GM23338 (cell line): Measurements from ENCODE around the gene SARS1. TPM values are rescaled to one million over a fixed set of nuclear protein-coding genes. Genes with fewer than 3 reads are reported as not detected.
"Not testable (repeated sequence)": the region's sequence is repeated elsewhere in the genome, so short reads cannot be mapped to it uniquely, and the experiment has no call there.

ENCODE experiments used
- ATAC-seq: fragments of 200-7000 bp; cut with Tn5 transposase; 3 replicates; pipeline ENCODE4 v1.9.1; 2020
- DNase-seq: peaks from one replicate; pipeline ENCODE4 v3.0.0-alpha.2; 2015; ENCODE audit warnings: low spot score
- H2AFZ ChIP-seq: fragments of 200-600 bp; sonication (generic); 2 replicates; pipeline ENCODE4 v1.8.0; 2016; ENCODE audit warnings: antibody characterized with exemption, mild to moderate bottlenecking, moderate library complexity
- H3F3A ChIP-seq: fragments of 200-600 bp; sonication (generic); replicated peaks from 2 replicates; pipeline ENCODE4 v1.8.0; 2017; ENCODE audit warnings: antibody characterized with exemption, mixed run types, low read depth
- H3K27ac ChIP-seq: fragments of 200-600 bp; sonication (generic); 2 replicates; pipeline ENCODE4 v1.6.1; 2016; ENCODE audit warnings: low read depth
- H3K27me3 ChIP-seq: fragments of 200-600 bp; sonication (generic); 2 replicates; pipeline ENCODE4 v1.8.0; 2016; ENCODE audit warnings: mild to moderate bottlenecking, mixed run types, moderate library complexity; ENCODE audit not compliant: insufficient read depth
- H3K36me3 ChIP-seq: fragments of 200-600 bp; sonication (generic); 2 replicates; pipeline ENCODE4 v1.8.0; 2016; ENCODE audit warnings: mild to moderate bottlenecking; ENCODE audit not compliant: insufficient read depth
- H3K4me1 ChIP-seq: fragments of 200-600 bp; sonication (generic); 2 replicates; pipeline ENCODE4 v1.8.0; 2016; ENCODE audit warnings: mild to moderate bottlenecking, moderate library complexity; ENCODE audit not compliant: insufficient read depth
- H3K4me2 ChIP-seq: fragments of 200-600 bp; sonication (generic); 2 replicates; pipeline ENCODE4 v1.7.1; 2017; ENCODE audit warnings: mixed run types
- H3K4me3 ChIP-seq: fragments of 200-600 bp; sonication (generic); 2 replicates; pipeline ENCODE4 v1.6.1; 2016; ENCODE audit warnings: mixed run types
- H3K79me2 ChIP-seq: fragments of 200-600 bp; sonication (generic); replicated peaks from 2 replicates; pipeline ENCODE4 v1.8.0; 2017; ENCODE audit warnings: mild to moderate bottlenecking; ENCODE audit not compliant: insufficient read depth
- H3K9me2 ChIP-seq: fragments of 200-600 bp; sonication (generic); 2 replicates; pipeline ENCODE4 v1.8.0; 2017; ENCODE audit not compliant: insufficient read depth
- H4K20me1 ChIP-seq: fragments of 200-600 bp; sonication (generic); replicated peaks from 2 replicates; pipeline ENCODE4 v1.8.0; 2017; ENCODE audit warnings: mild to moderate bottlenecking; ENCODE audit not compliant: insufficient read depth
- H3K27ac Mint-ChIP-seq: 2 replicates; pipeline ENCODE4 v1.8.0; 2020; ENCODE audit warnings: inconsistent platforms, mild to moderate bottlenecking, moderate library complexity, mixed read lengths
- H3K27me3 Mint-ChIP-seq: 3 replicates; pipeline ENCODE4 v1.8.0; 2022; ENCODE audit warnings: low read depth, mild to moderate bottlenecking, moderate library complexity, mixed read lengths, inconsistent platforms; ENCODE audit not compliant: insufficient read depth, poor library complexity
- H3K36me3 Mint-ChIP-seq: 3 replicates; pipeline ENCODE4 v1.8.0; 2021; ENCODE audit warnings: low read depth, mild to moderate bottlenecking, inconsistent platforms, moderate library complexity, mixed read lengths
- H3K4me1 Mint-ChIP-seq: 3 replicates; pipeline ENCODE4 v1.8.0; 2020; ENCODE audit warnings: mild to moderate bottlenecking, inconsistent platforms, mixed read lengths
- H3K4me3 Mint-ChIP-seq: 3 replicates; pipeline ENCODE4 v1.8.0; 2021; ENCODE audit warnings: moderate library complexity, mild to moderate bottlenecking, inconsistent platforms, mixed read lengths
- H3K9me3 Mint-ChIP-seq: 3 replicates; pipeline ENCODE4 v1.8.0; 2020; ENCODE audit warnings: moderate library complexity, mild to moderate bottlenecking, inconsistent platforms, mixed read lengths
- CREB1 ChIP-seq: fragments of 250-450 bp; sonication (Bioruptor Pico); IDR thresholded peaks from 2 replicates; pipeline ENCODE4 v1.5.0; 2020; ENCODE audit warnings: low read depth, mild to moderate bottlenecking, moderate library complexity
- CTCF ChIP-seq, 2 experiments: fragments of 200-600 bp in 1 of 2; sonication (generic) in 1 of 2; conservative IDR thresholded peaks; 2 replicates each; pipeline versions ENCODE4 v1.5.1 to v1.6.1; 2016 to 2017; ENCODE audit warnings: antibody characterized with exemption in 2 of 2, low read depth in 2 of 2, mild to moderate bottlenecking in 2 of 2, moderate library complexity in 1 of 2
- ETS1 ChIP-seq: IDR thresholded peaks from 2 replicates; pipeline ENCODE4 v1.6.1; 2016; ENCODE audit warnings: antibody characterized with exemption
- EZH2phosphoT487 ChIP-seq: fragments of 200-600 bp; sonication (generic); IDR thresholded peaks from one replicate; pipeline ENCODE4 v1.8.1; 2018; ENCODE audit warnings: antibody characterized with exemption; ENCODE audit not compliant: unreplicated experiment
- JUNB ChIP-seq: IDR thresholded peaks from one replicate; pipeline ENCODE4 v1.6.1; 2016; ENCODE audit warnings: antibody characterized with exemption; ENCODE audit not compliant: unreplicated experiment
- NANOG ChIP-seq: IDR thresholded peaks from 2 replicates; pipeline ENCODE4 v1.6.1; 2016; ENCODE audit warnings: antibody characterized with exemption, borderline replicate concordance
- POLR2AphosphoS5 ChIP-seq: IDR thresholded peaks from 2 replicates; pipeline ENCODE4 v1.6.1; 2016; ENCODE audit warnings: antibody characterized with exemption, low read depth
- REST ChIP-seq: IDR thresholded peaks from one replicate; pipeline ENCODE4 v1.6.1; 2018; ENCODE audit warnings: antibody characterized with exemption; ENCODE audit not compliant: unreplicated experiment
- ZNF114 ChIP-seq: fragments of 250-450 bp; sonication (Bioruptor Pico); IDR thresholded peaks from 2 replicates; pipeline ENCODE4 v1.5.0; 2020; ENCODE audit warnings: mild to moderate bottlenecking, moderate library complexity
- ZNF331 ChIP-seq: fragments of 250-450 bp; sonication (Bioruptor Pico); IDR thresholded peaks from 2 replicates; pipeline ENCODE4 v1.5.0; 2020; ENCODE audit warnings: low read depth, mild to moderate bottlenecking, moderate library complexity
- polyA plus RNA-seq: library from polyadenylated mRNA; unstranded; fragments of >200 nt; fragmentation: Nextera tagmentation; extraction: Ambion mirVana; gene quantifications from 2 replicates; pipeline ENCODE4 v1.2.1, GENCODE V29; 2016
- total RNA-seq: library from RNA; depleted of rRNA; stranded (reverse); fragments of >200 nt; shearing (Covaris generic); gene quantifications from 2 replicates; pipeline ENCODE4 v1.2.3, GENCODE V29; 2014

The SARS1 gene
- total and polyA plus RNA-seq, 2 experiments from 2014 or later: 141 to 166 TPM

- H4K20me1 ChIP-seq, H3K27ac Mint-ChIP-seq, H3K27ac ChIP-seq, H3K4me3 Mint-ChIP-seq, H3K27me3 ChIP-seq, H3K36me3 ChIP-seq, ATAC-seq, H3K4me2 ChIP-seq, H3K27me3 Mint-ChIP-seq, H3K36me3 Mint-ChIP-seq, H3K4me1 Mint-ChIP-seq, H3K79me2 ChIP-seq, DNase-seq, H3F3A ChIP-seq, H3K4me3 ChIP-seq, H3K9me2 ChIP-seq, H3K4me1 ChIP-seq, H2AFZ ChIP-seq: not testable (repeated sequence)
- peaks cover 16% of the 10 kb centered on the region; the same call in 2 of the 3 replicates for H3K9me3 Mint-ChIP-seq
Observed at GRCh38 chr1:109180715-109181084, 33.0 kb upstream of the SARS1 start.

GRCh38 chr1:109181085-109181806, 32.5 kb upstream of the SARS1 start:
- H3K79me2 ChIP-seq: no peaks in the 10 kb centered on the region
- Mint-ChIP-seq H3K27ac (no peak overlapping the region), H3K9me3 (peaks cover 16% of the 10 kb centered on the region; the same call in 2 of the 3 replicates), H3K4me1 (peaks cover 9% of the 10 kb centered on the region), H3K27me3 (peaks cover 1% of the 10 kb centered on the region), H3K36me3 (no peaks in the 10 kb centered on the region), H3K4me3 (no peak overlapping the region)
- H4K20me1 ChIP-seq: no peaks in the 10 kb centered on the region
- no peak for ATAC-seq
- H3K4me3 ChIP-seq: no peak overlapping the region
- H3K4me1 ChIP-seq: no peaks in the 10 kb centered on the region
- no peaks in the 10 kb centered on the region for H3K27me3 ChIP-seq
- H3K9me2 ChIP-seq: no peaks in the 10 kb centered on the region
- no peak overlapping the region for H3K4me2 ChIP-seq
- H2AFZ ChIP-seq: no peak overlapping the region
- H3K36me3 ChIP-seq: no peaks in the 10 kb centered on the region
- DNase-seq: no peak
- no peak overlapping the region for H3K27ac ChIP-seq
- H3F3A ChIP-seq: no peaks in the 10 kb centered on the region
- TF ChIP-seq CTCF (conservative IDR thresholded peaks at IDR 0.05; ENCODE audit: low read depth in 2 of 2): no peak
- TF ChIP-seq POLR2AphosphoS5: no peak
- TF ChIP-seq NANOG: no peak
- no peak for TF ChIP-seq CREB1
- TF ChIP-seq EZH2phosphoT487: no peak
- no peak for TF ChIP-seq JUNB
- no peak for TF ChIP-seq ZNF331 (CRISPR knock-in tag)
- no peak for TF ChIP-seq REST
- no peak for TF ChIP-seq ETS1
- TF ChIP-seq ZNF114 (CRISPR knock-in tag): no peak
